SIG-M5 (cell line): ENCODE results near the gene ACVR1.
"Not testable (repeated sequence)": the region's sequence is repeated elsewhere in the genome, so short reads cannot be mapped to it uniquely, and the experiment has no call there.

Source experiments
- DNase-seq: peaks from one replicate; lab custom pipeline; 2025; lab: John Stamatoyannopoulos, UW

The ACVR1 gene

DNA sequence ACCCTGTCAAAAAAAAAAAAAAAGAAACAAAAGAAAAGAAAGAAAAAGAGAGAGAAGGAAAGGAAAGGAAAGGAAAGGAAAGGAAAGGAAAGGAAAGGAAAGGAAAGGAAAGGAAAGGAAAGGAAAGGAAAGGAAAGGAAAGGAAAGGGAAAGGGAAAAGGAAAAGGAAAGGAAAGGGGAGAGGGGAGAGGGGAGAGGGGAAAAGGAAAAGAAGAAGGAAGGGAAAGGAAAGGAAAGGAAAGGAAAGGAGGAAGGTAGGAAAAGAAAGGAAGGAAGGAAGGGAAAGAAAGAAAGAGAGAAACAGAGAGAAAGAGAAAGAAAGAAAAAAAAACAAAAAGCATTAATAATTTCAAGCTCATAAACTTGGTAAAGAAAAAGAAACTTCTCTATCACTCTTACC, 49.5 kb downstream of the ACVR1 start:
- DNase-seq = not testable (repeated sequence)

DNA sequence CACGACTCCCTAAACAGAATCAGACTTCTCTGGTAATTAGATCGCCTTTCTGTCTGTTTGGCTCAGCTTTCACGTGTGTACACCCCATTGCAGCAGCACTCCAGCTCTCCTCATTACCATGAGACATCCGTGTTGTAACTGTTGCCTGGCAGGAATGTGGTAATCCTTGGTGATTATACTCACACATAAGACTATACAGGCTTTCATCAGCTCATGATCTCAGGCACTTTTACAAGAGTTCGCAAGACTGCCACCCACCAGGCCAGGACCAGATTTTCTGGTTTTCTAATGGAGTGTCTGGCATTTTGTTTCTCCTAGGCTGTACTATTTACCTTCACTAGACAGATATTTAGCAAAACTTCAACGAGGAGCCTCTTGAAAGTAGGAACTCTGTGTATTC, 50.2 kb downstream of the ACVR1 start:
- no peak for DNase-seq

DNA sequence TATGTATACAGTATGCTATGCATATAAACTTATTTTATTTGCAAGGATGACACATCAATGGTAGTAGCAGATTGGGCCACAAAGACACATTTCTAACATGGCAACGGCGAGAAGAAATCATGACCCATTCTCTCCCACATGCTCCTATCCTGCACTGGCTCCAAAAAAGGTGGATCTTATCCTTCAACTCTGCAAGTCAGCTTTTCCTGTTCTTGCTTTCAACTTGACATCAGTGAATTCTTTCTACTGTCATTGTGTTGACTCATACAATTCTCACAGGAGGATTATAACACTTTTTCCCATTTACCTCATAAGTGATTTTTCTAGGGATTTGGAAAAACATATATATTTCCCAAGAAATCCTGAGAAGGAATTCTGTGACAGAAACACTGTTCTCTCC, 53.1 kb downstream of the ACVR1 start:
- DNase-seq = no peak

DNA sequence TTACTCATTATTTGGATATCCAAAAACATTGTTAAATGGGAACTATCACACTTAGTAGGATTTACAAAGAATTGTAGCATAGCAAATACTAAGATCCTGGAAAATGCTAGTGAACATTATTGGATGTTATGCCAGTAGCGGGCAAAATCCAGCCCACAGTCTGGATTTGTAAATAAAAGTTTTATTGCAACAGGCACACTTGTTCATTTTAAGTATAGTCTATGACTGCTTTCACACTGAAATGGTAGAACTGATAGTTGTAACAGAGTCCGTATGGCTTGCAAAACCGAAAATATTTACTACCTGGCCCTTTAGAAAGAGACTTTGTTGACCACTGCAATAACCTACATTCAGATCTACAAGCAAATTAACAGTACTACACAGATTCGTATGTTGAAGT, 53.6 kb downstream of the ACVR1 start:
- no peak for DNase-seq

DNA sequence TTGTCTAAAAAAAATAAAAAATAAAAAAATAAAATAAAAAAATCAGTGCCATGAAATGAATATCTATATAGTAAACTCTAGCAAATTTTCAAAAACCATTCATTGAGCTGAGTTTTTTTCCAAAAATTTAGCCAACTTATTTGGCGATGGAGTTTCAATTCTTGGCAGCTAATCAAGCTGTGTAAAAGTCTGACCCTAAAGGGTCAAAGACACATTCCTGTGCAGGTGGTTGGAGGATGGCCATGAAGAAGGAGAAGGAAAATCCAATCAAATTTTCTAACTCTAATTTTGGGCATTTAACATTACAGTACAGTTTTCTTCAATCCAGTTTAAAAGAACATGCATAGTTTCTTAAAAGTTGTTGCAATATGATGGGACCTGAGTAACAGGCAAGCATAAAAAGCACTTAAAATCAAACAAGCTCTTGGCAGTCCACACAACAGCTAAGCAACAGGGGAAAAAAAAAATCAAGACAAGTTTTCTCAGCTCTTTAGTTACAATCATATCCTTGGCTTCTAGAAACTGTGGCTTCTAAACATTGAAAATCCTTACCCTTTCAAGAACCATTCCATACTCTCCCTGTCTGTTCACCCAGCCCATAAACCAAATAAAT, 54.5 kb downstream of the ACVR1 start:
- DNase-seq = no peak

DNA sequence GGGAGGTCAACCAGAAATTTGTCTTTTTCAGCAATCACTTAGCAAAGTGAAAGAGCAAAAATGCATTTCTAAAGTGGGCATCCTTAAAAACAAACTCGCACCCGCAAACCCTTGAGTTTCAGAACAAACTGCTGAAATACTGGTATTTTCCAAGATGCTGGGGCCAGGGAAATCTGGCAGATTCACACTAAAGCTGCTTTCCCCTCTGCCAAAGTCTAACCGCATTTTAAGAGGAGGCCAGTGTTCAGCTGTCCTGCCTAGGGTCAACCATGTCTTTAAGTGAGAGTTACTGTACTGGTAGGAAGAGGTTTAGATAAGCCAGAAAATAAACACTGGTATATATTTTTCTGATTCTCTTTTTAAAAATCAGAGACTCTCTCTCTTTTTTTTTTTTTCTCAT, 55.9 kb downstream of the ACVR1 start:
- no peak for DNase-seq

DNA sequence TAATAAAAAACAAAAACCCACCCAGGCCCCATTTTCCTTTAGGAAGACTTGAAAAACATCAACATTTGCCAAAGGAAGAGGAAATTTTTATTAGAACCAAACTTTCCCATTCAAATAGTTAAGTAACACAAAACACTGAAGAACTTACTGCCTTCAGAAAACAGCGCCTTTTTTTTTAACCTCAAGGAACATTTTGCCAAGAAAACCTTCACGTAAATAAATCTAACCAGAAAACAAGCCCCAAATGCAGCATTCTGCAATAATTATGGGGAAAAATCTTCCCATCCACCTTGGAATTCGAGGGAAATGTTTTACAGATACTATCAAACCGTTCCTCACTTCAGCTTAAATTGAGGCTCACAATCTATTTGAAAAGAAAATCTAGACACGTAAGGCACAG, 56.4 kb downstream of the ACVR1 start:
- DNase-seq = no peak

DNA sequence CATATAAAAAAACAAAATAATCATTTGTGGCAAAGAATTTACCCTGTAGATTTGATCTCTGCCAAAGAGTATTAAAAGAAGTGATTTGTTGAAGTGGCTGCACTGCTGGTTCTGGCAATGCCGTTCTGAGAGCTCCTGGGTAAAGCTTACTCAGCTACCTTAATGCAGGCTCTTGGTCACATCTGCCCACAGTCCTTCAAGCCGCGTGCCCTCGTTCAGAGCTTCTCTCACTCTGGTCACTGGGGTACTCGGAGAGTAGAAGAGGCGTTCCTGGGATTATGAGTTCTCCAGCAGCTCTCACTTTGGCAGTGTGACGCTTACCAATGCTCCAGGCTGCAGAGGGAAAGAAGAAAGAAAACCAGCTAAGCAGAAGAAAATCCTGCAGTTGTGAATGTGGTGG, 57.9 kb downstream of the ACVR1 start:
- no peak for DNase-seq

DNA sequence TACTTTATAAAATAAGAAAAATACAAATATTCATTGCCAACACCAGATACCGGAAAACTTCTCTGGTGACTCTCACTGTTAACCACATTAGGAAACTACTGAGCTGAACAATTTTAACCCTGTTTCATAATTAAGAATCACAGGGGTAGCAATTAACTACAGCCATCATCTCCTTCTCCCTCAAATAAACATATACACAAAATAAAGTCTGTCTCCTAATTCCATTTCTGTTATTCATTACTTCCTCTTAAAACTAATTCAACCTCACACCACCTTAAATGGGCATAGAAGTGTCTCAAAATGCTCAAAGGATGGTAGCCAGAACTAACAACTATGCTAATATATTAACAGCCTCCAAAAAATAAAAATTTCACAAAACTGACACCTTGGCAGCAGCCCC, 60.7 kb downstream of the ACVR1 start:
- no peak for DNase-seq

DNA sequence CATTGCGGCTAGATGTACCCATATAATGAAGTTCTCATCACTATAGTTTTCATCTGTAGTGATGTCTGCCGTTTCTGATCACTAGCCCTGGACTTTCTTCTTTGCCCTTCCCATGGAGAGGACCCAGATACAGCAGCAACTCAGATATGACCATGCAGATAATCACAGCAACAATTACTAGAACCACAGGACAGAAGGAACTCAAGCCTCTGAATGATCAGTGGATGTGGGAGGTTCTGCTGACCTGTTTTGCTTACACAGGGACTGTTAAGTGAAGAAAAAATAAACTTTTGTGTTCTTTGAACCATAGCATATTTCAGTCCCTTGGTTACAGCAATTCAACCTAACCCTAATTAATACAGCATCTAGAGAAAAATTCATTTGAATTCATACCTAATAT, 62.7 kb downstream of the ACVR1 start:
- DNase-seq = no peak

DNA sequence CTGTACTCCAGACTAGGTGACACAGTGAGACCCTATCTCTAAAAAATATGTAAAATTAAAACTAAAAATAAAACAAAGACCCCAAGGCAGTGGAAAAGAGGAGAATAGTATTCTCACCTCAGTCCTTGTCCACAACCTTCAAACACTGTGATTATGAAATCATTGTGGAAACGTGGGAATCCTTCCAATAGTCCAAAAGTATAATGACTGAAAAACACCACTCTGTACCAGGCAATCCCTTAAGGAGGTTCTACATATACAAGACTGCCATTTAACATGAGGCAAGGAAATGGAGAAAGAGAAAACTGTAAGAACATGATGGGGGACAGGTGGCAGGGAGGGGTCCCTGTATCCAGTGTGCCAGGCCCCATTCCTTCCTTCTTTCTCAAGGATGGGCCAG, 66.1 kb downstream of the ACVR1 start:
- DNase-seq = no peak

DNA sequence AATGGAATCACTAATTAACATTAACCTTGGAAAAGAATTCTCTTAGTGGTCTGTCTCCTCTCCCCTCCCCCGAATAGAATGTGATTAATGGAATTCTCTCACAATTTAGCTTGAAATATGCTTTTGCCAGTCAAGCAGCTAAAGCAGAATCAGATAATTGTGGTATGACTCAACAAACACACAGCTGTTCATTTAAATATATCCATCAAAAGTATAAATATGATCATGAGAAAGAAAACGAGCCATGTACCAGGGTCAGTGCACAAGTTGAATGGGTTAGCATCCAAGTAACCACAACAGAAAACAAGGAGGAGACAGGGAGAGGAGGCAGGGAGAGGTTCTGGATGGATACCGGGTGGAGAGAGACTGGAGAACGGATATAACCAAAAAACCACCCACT, 66.9 kb downstream of the ACVR1 start:
- no peak for DNase-seq

DNA sequence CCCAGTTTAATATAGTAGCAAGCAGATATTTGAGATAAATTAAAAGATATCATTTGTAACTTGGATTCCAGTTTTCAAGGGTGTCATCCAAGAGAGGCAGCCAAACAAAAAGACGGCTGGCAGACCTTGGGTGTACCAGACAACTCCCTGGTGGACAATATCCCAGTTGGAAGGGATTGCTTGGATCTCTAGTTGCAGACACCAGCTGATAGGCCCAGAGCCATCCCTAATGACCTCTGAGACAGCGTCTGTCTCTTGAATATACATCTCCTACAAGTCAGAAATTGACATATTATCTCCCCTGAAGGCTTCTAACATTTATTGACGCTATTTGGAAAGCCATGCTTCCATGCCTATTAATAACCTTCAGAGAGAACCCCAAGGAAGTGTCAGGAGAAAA, 67.7 kb downstream of the ACVR1 start:
- DNase-seq = no peak

DNA sequence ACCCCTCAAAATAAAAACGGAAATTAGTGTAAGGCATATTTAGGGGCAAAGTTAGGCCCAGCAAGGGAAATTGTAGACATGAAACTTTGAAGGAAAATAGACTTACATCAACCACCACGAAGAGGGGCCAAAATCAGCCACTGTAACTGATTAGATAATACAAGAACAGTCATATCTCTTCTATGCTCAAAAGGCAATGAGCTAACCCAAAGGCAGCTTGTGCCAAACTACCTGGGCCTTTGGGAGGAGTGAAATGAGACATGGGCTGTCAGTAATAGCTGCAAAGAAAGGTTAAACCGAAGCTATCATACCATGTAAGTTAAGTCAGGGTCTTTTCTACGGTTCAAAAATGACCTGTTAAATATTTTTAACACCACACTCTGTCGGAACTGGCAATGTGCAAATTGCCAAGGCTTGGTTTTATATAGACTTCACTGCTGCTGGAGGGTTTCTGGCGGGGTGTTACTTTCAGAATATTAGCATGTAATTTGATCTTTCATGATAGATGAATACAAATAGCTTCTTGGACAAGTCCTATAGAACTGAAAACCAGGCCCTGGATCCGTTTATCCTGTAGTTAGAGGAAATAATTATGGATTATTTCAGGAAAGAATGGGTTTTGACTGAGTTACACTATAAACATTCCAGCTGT, 69.6 kb downstream of the ACVR1 start:
- DNase-seq = no peak

DNA sequence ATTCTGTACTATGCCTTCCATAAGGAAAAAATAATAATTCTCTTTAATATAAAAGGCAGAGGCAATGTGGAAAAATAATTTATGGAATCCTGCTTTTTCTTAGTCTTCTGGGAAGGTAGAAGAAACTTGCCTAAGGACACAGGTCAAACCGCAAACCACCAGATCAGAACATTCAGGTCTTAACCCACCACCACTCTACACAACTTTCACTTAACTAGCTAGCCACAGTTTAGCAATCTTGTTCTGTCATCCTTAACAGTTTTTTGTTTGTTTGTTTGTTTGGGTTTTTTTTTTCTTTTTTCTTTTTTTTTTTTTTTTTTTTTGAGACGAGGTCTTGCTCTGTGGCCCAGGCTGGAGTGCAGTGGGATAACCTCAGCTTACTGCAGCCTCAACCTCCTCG, 70.6 kb downstream of the ACVR1 start:
- DNase-seq = no peak

DNA sequence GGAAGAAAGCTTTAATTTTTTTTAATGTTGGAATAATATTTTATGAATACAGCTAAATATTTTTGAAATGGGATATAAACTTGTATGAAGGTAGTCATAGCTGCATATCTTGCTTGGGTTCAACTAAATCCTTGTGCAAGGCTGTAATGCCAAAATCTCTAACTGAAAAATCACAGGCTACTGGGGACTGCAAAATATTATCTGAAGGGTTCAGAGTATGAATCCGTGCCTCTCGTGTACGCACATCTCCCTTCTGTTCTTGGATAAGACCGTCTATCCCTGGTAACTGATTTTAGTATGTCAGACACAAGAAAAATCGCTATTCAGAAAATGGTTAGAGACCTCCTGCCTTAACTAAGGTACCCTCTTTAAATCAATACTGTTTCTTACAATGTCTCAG, 71.8 kb downstream of the ACVR1 start:
- no peak for DNase-seq

DNA sequence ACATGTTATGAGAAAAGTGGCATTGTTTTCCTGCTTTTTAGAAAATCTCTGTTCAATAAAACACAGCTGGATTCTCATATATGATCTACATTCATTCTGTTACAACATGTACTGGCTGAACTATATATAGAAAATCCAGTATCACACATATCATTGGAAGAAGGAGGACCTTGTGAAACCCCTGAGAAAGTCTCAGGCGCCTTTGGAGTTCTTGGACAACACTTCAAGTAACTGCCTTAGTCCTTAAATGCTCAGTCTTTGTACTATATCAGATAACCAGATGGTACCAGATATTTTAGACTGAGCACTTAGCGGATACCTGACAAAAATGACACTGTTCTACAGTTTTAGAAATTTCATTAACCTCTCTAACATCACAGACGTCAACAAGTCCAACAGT, 72.2 kb downstream of the ACVR1 start:
- no peak for DNase-seq

DNA sequence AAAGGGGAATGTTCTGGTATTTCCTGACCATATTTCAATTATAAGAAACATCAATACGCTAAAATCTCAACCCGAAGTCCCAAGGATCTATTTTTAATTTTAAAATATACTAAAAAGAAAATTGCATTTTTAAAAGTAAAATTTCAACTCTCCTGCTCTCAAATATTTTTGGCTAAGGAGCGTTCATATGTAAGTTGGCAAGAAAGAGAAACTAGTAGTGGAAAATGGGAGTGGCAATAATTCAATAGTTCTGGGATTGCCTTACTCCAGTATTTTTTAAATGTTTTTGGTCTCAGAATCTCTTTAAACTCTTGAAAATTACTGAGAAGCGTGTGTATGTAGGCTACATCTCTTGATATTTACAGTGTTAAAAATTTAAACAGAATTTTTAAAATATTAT, 72.7 kb downstream of the ACVR1 start:
- no peak for DNase-seq

DNA sequence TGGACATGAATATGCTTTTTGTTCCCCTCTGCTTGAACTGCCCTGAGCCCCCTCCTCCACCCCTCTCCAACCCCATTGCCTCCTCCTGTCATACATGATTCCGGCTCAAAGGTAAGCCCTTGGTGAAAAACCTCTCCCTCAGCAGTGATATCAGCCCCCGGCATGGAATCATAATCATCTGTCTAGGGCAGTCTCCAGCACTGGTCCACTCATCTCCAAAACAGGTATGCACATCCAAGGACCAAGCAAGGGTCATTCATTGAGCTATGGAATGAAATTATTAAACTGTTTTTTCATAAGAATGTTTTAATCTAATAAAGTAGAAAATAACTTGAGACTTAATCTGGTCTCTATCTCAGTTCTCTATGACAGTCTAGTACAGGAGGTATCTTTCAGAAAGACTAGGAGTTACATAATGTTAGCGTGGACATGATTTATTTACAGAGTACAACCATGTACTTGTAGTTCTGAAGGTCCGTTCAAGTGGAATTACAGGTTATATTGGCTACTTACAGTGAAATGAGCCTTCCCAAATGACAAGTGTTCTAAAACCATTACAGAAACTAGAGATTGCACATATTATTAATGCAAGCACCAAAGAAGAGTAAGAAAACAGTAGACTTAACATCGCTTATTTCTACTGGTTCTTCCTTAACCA, 75.2 kb downstream of the ACVR1 start:
- DNase-seq = no peak

DNA sequence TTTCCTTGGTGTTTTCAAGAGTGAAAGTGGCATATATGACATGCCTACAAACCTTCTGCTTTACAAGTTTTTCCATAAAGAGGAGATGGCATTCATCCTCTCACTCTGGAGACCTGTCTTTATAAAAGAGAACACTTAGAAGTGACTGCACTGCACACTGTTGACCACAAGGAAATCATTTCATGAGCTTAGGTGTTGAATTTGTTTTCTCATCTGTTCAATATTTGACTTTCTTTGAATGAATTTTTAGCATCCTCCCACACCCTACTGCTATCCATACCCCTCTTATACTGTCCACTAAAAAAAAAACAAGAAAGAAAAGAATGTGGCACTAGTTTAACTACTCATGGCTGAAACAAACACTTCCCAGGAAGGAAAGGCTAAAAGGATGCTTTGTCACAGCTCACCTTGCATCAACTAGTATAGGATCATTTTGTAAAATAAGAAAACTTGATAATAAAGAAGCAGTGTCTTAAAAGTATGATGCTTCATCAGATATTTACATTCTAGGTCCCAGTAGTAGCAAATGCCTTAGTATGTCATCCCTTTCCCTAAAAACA, 83.0 kb downstream of the ACVR1 start:
- no peak for DNase-seq

DNA sequence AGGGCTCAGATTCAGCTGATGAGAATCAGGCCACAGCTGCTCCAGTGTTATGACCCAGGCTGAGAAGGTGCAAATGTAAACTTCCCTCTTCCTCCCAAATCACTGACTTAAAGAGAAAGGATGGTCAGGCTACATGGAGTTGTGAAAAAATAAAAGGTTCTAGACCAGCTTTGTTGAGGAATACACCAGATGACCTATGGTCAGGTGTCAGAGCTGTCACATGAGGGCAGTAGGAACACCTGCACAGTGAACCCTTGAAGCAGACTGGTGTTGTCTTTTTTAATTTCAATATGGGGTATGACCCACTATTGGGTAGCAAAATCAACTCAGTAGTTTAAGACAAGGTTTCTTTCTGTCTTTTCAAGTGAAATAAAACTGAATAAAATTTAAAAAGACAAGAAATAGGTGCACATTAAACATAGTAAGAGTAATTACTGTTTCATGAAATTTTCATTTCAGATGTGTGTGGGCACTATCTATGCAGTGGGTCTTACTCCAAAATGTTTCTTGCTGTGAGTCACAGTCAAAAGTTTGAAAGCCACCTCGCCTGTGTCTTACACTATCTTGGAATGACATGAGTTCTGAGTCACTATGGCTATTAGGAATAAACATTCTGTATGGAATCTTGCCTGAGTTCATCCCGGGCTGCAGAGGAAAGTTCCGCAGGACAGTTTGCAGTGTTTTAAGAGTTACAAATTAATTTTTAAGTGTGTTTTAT, 83.6 kb downstream of the ACVR1 start:
- no peak for DNase-seq

DNA sequence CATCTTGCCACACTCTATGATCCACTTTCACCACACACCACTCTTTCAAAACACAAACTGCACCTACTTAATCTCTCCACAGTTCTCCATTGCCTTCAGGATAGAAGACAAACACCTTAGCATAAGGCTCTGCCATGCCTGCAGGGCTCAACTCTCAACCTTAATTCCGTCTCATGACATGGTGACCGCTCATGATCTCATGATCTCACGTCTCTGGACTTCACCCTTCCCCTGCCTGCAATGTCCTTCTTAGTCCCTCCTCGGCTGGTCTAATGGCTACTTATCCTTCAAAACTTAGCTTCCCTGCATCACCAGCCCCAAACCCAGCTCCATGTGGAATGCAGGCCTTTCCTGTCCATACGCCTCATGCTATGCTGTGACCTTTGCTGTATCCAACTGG, 85.3 kb downstream of the ACVR1 start:
- no peak for DNase-seq
